Neutrophil (primary cell): ENCODE data around the gene PRELP.

Source experiments
- H3K27ac ChIP-seq: fragments of 200-600 bp; sonication (generic); 2 replicates; pipeline ENCODE4 v1.5.1; 2016; ENCODE audit warnings: mild to moderate bottlenecking, moderate library complexity
- H3K27me3 ChIP-seq: fragments of 200-600 bp; sonication (generic); 2 replicates; pipeline ENCODE4 v1.6.0; 2016; ENCODE audit warnings: mild to moderate bottlenecking
- H3K36me3 ChIP-seq: fragments of 200-600 bp; sonication (generic); 2 replicates; pipeline ENCODE4 v1.5.1; 2017
- H3K4me1 ChIP-seq, 2 experiments: fragments of 200-600 bp in 1 of 2; sonication (generic) in 1 of 2; 1 replicate in 1 of 2; 2 replicates in 1 of 2; pipeline versions ENCODE4 v1.5.1 to v1.6.1; 2013 to 2016; ENCODE audit warnings: low read depth in 1 of 2, low read length in 1 of 2, mild to moderate bottlenecking in 1 of 2, moderate library complexity in 1 of 2; ENCODE audit not compliant: control insufficient read depth in 1 of 2, insufficient read depth in 1 of 2
- H3K4me3 ChIP-seq, 2 experiments: fragments of 200-600 bp in 1 of 2; sonication (generic) in 1 of 2; 1 replicate in 1 of 2; 2 replicates in 1 of 2; pipeline ENCODE4 v1.5.1; 2013 to 2016; ENCODE audit warnings: low read depth in 1 of 2, low read length in 1 of 2, mild to moderate bottlenecking in 1 of 2, moderate library complexity in 1 of 2
- H3K9me3 ChIP-seq: fragments of 200-600 bp; sonication (generic); 2 replicates; pipeline ENCODE4 v1.5.1; 2016
- CTCF ChIP-seq: fragments of 200-600 bp; sonication (generic); IDR thresholded peaks from 2 replicates; pipeline ENCODE4 v1.5.1; 2016; ENCODE audit warnings: antibody characterized with exemption

PRELP gene

GRCh38 chr1:203475012-203475981, at the start of gene PRELP:
Gene PRELP, plus strand, starts transcription at chr1:203475806. Its CDS starts 7,379 bp downstream, at chr1:203483185.
- Histone ChIP-seq H3K4me3 (no peak within 1 kb of the TSS), H3K9me3 (no peaks in the 10 kb centered on the region), H3K27ac (no peak within 1 kb of the TSS), H3K36me3 (no peaks in the 10 kb centered on the region), H3K27me3 (peaks cover 40% of the 10 kb centered on the region), H3K4me1 (no peaks in the 10 kb centered on the region)
- no peak for TF ChIP-seq CTCF

GRCh38 chr1:203426366-203426765, 49.2 kb upstream of the PRELP start:
- H3K36me3 ChIP-seq = no peaks in the 10 kb centered on the region
- H3K27ac ChIP-seq = no peak overlapping the region
- no peak for TF ChIP-seq CTCF
- no peaks in the 10 kb centered on the region for H3K9me3 ChIP-seq
- H3K4me3 ChIP-seq = no peak overlapping the region
- peaks cover 72% of the 10 kb centered on the region for H3K27me3 ChIP-seq
- H3K4me1 ChIP-seq = peaks cover 0 to 2% of the 10 kb centered on the region in 2 experiments

GRCh38 chr1:203426870-203427269, 48.7 kb upstream of the PRELP start:
- H3K36me3 ChIP-seq = no peaks in the 10 kb centered on the region
- no peaks in the 10 kb centered on the region for H3K4me1 ChIP-seq
- no peak overlapping the region for H3K4me3 ChIP-seq
- H3K9me3 ChIP-seq = no peaks in the 10 kb centered on the region
- H3K27me3 ChIP-seq = peaks cover 72% of the 10 kb centered on the region
- TF ChIP-seq CTCF = no peak
- H3K27ac ChIP-seq = no peak overlapping the region

- no peak overlapping the region for H3K4me3 ChIP-seq
- peaks cover 72% of the 10 kb centered on the region for H3K27me3 ChIP-seq
- H3K27ac ChIP-seq = no peak overlapping the region
- H3K36me3 ChIP-seq = no peaks in the 10 kb centered on the region
- no peaks in the 10 kb centered on the region for H3K9me3 ChIP-seq
- TF ChIP-seq CTCF = no peak
- H3K4me1 ChIP-seq = no peaks in the 10 kb centered on the region
Measured at GRCh38 chr1:203427451-203427850, 48.2 kb upstream of the PRELP start.

GRCh38 chr1:203428981-203429599, 46.5 kb upstream of the PRELP start:
- peaks cover 65% of the 10 kb centered on the region for H3K27me3 ChIP-seq
- H3K27ac ChIP-seq = no peak overlapping the region
- no peaks in the 10 kb centered on the region for H3K36me3 ChIP-seq
- H3K4me3 ChIP-seq = no peak overlapping the region
- TF ChIP-seq CTCF = no peak
- no peaks in the 10 kb centered on the region for H3K4me1 ChIP-seq
- H3K9me3 ChIP-seq = no peaks in the 10 kb centered on the region
